HEK293 (cell line): ENCODE data around the gene TMEM120A.

Experiments
- CTCF ChIA-PET: fragments of 350-600 bp; formaldehyde crosslinking; extraction: SDS; loops from one replicate; lab custom pipeline; 2021; ENCODE audit warnings: antibody characterized with exemption; lab: Yijun Ruan, JAX
- POLR2A ChIA-PET: fragments of 300-600 bp; formaldehyde crosslinking; extraction: SDS; loops from one replicate; lab custom pipeline; 2020; ENCODE audit warnings: antibody characterized with exemption, inconsistent platforms; lab: Yijun Ruan, JAX
- H3K27ac ChIP-seq: fragments of 200-500 bp; sonication (Bioruptor generic); 2 replicates; pipeline ENCODE4 v1.5.1; 2014; ENCODE audit warnings: low read depth, low read length, control low read depth, inconsistent platforms; ENCODE audit errors: extremely low read depth
- H3K36me3 ChIP-seq, 2 experiments: fragments of 200-500 bp in 1 of 2; sonication (Bioruptor generic) in 1 of 2; 1 replicate in 1 of 2; 2 replicates in 1 of 2; pipeline ENCODE4 v1.5.1; 2014 to 2017; ENCODE audit warnings: inconsistent platforms in 2 of 2, low read length in 2 of 2; ENCODE audit not compliant: control insufficient read depth in 2 of 2, insufficient read depth in 1 of 2
- H3K4me1 ChIP-seq: fragments of 200-500 bp; sonication (Bioruptor generic); 2 replicates; pipeline ENCODE4 v1.5.1; 2014; ENCODE audit warnings: mild to moderate bottlenecking, low read length, inconsistent platforms; ENCODE audit not compliant: control insufficient read depth, insufficient read depth
- H3K4me3 ChIP-seq: 2 replicates; pipeline ENCODE4 v1.5.1; 2011; ENCODE audit warnings: low read depth, mild to moderate bottlenecking, control low read depth, low read length, moderate library complexity
- H3K9me3 ChIP-seq: fragments of 200-500 bp; sonication (Bioruptor generic); 2 replicates; pipeline ENCODE4 v1.5.1; 2014; ENCODE audit warnings: low read depth, low read length, inconsistent platforms; ENCODE audit not compliant: control insufficient read depth, insufficient read depth
- EGR2 ChIP-seq: fragments of 450-650 bp; formaldehyde crosslinking; IDR thresholded peaks from 2 replicates; pipeline ENCODE4 v1.5.1; 2016; ENCODE audit warnings: low read depth, missing biosample characterization, missing genetic modification characterization
- KLF16 ChIP-seq: fragments of 450-650 bp; formaldehyde crosslinking; IDR thresholded peaks from 2 replicates; pipeline ENCODE4 v1.5.1; 2017; ENCODE audit warnings: missing biosample characterization, missing genetic modification characterization
- KLF8 ChIP-seq: fragments of 450-650 bp; formaldehyde crosslinking; IDR thresholded peaks from 2 replicates; pipeline ENCODE4 v1.5.1; 2016; ENCODE audit warnings: missing biosample characterization, missing genetic modification characterization
- TCF7L2 ChIP-seq: IDR thresholded peaks from 2 replicates; pipeline ENCODE4 v1.6.1; 2011; ENCODE audit warnings: low read depth, mild to moderate bottlenecking, inconsistent platforms, low read length, moderate library complexity, borderline replicate concordance
- TRIM28 ChIP-seq: IDR thresholded peaks from 2 replicates; pipeline ENCODE4 v1.6.1; 2011; ENCODE audit warnings: low read length, control low read depth, borderline replicate concordance
- ZBTB48 ChIP-seq: fragments of 450-650 bp; formaldehyde crosslinking; IDR thresholded peaks from 2 replicates; pipeline ENCODE4 v1.5.1; 2016; ENCODE audit warnings: missing biosample characterization, missing genetic modification characterization
- ZFHX2 ChIP-seq: fragments of 450-650 bp; formaldehyde crosslinking; conservative IDR thresholded peaks from 2 replicates; pipeline ENCODE4 v1.5.1; 2016; ENCODE audit warnings: missing biosample characterization, missing genetic modification characterization
- ZFP3 ChIP-seq: fragments of 450-650 bp; formaldehyde crosslinking; IDR thresholded peaks from 2 replicates; pipeline ENCODE4 v1.5.1; 2016; ENCODE audit warnings: low read depth, missing biosample characterization, missing genetic modification characterization
- ZNF10 ChIP-seq: fragments of 450-650 bp; formaldehyde crosslinking; IDR thresholded peaks from 2 replicates; pipeline ENCODE4 v1.5.1; 2017; ENCODE audit warnings: missing biosample characterization, missing genetic modification characterization
- ZNF266 ChIP-seq: fragments of 450-650 bp; formaldehyde crosslinking; IDR thresholded peaks from 2 replicates; pipeline ENCODE4 v1.5.1; 2016; ENCODE audit warnings: missing biosample characterization, missing genetic modification characterization, low read depth
- ZNF416 ChIP-seq: fragments of 450-650 bp; formaldehyde crosslinking; IDR thresholded peaks from 2 replicates; pipeline ENCODE4 v1.5.1; 2016; ENCODE audit warnings: missing biosample characterization, missing genetic modification characterization
- TF ChIP-seq, protein P1 (sequence below): fragments of 450-650 bp; formaldehyde crosslinking; IDR thresholded peaks from 2 replicates; pipeline ENCODE4 v1.5.1; 2016; ENCODE audit warnings: missing biosample characterization, missing genetic modification characterization
- TF ChIP-seq, protein P2 (sequence below): fragments of 450-650 bp; formaldehyde crosslinking; IDR thresholded peaks from 2 replicates; pipeline ENCODE4 v1.5.1; 2017; ENCODE audit warnings: missing biosample characterization, missing genetic modification characterization
- TF ChIP-seq, protein P3 (sequence below): fragments of 450-650 bp; formaldehyde crosslinking; IDR thresholded peaks from 2 replicates; pipeline ENCODE4 v1.5.1; 2017; ENCODE audit warnings: missing biosample characterization, mild to moderate bottlenecking, missing genetic modification characterization, moderate library complexity
- TF ChIP-seq, protein P4 (sequence below): fragments of 450-650 bp; formaldehyde crosslinking; IDR thresholded peaks from 2 replicates; pipeline ENCODE4 v1.5.1; 2016; ENCODE audit warnings: missing biosample characterization, missing genetic modification characterization, borderline replicate concordance
- TF ChIP-seq, protein P5 (sequence below): fragments of 450-650 bp; IDR thresholded peaks from 2 replicates; pipeline ENCODE4 v1.5.1; 2018; ENCODE audit warnings: missing biosample characterization, missing genetic modification characterization
- TF ChIP-seq, protein P6 (sequence below): fragments of 450-650 bp; formaldehyde crosslinking; IDR thresholded peaks from 2 replicates; pipeline ENCODE4 v1.5.1; 2016; ENCODE audit warnings: missing biosample characterization, missing genetic modification characterization

The TMEM120A gene

DNA sequence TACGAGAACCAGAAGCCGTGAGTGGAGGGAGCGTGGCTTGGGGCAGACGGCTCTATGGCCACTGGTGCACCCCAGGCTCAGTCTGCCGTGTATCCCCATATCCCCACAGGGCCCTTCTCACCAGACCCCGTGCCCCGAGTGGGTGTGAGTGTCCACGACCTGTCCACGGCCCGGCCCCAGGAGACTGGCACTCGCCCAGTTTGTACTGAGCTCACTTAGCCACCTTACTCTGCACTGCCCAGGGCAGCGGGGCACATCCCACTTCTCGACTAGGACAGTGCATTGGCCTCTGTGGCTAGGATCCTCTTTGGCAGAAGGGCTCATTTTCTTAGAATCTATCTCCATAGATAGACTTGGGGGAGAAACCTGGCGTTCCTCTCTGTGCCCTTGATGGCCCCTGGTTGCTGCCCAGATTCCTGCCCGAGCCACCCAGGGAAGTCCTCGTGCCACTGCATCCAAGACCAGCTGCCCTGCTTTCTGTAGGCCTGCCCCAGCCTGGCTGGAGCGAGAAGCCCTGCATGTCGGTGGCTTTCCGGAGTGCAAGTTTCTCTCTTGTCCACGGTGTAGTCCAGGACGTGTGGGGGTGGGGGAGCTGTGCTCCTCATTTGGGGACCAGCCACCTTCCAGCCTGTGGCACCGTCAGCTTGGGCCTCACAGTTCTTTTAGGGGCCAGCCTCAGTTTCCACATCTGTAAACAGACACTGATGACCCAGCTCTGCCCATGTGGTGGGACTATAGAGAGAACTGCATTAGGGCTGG, 11.9 kb downstream of the TMEM120A start:
- ChIA-PET CTCF (no interaction called here), POLR2A (interaction anchor here (0.5 kb wide), 1 partner anchor 469 kb away, joined by 3 read pairs; no protein-coding TSS in a partner anchor)
- H3K4me3 ChIP-seq = no peak overlapping the region
- H3K9me3 ChIP-seq = no peaks in the 10 kb centered on the region
- H3K27ac ChIP-seq = no peak overlapping the region
- H3K4me1 ChIP-seq = no peaks in the 10 kb centered on the region
- H3K36me3 ChIP-seq = peaks cover 0 to 52% of the 10 kb centered on the region in 2 experiments; a peak in 1 of 3 replicates
- TF ChIP-seq, protein P1, sequence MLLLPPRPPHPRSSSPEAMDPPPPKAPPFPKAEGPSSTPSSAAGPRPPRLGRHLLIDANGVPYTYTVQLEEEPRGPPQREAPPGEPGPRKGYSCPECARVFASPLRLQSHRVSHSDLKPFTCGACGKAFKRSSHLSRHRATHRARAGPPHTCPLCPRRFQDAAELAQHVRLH (tag by site-specific recombination) = no peak
- TF ChIP-seq ZNF10 (no peak), TRIM28 (no peak), KLF16 (tag by site-specific recombination) (no peak), ZNF416 (tag by site-specific recombination) (no peak), KLF8 (tag by site-specific recombination) (no peak), ZBTB48 (tag by site-specific recombination) (no peak), TCF7L2 (no peak), ZFHX2 (tag by site-specific recombination) (no peak), ZFP3 (tag by site-specific recombination) (no peak), ZNF266 (tag by site-specific recombination) (no peak), EGR2 (tag by site-specific recombination) (no peak)
- TF ChIP-seq, protein P2, sequence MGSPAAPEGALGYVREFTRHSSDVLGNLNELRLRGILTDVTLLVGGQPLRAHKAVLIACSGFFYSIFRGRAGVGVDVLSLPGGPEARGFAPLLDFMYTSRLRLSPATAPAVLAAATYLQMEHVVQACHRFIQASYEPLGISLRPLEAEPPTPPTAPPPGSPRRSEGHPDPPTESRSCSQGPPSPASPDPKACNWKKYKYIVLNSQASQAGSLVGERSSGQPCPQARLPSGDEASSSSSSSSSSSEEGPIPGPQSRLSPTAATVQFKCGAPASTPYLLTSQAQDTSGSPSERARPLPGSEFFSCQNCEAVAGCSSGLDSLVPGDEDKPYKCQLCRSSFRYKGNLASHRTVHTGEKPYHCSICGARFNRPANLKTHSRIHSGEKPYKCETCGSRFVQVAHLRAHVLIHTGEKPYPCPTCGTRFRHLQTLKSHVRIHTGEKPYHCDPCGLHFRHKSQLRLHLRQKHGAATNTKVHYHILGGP = no peak
- TF ChIP-seq, protein P3, sequence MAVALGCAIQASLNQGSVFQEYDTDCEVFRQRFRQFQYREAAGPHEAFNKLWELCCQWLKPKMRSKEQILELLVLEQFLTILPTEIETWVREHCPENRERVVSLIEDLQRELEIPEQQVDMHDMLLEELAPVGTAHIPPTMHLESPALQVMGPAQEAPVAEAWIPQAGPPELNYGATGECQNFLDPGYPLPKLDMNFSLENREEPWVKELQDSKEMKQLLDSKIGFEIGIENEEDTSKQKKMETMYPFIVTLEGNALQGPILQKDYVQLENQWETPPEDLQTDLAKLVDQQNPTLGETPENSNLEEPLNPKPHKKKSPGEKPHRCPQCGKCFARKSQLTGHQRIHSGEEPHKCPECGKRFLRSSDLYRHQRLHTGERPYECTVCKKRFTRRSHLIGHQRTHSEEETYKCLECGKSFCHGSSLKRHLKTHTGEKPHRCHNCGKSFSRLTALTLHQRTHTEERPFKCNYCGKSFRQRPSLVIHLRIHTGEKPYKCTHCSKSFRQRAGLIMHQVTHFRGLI (tag by site-specific recombination) = no peak
- TF ChIP-seq, protein P4, sequence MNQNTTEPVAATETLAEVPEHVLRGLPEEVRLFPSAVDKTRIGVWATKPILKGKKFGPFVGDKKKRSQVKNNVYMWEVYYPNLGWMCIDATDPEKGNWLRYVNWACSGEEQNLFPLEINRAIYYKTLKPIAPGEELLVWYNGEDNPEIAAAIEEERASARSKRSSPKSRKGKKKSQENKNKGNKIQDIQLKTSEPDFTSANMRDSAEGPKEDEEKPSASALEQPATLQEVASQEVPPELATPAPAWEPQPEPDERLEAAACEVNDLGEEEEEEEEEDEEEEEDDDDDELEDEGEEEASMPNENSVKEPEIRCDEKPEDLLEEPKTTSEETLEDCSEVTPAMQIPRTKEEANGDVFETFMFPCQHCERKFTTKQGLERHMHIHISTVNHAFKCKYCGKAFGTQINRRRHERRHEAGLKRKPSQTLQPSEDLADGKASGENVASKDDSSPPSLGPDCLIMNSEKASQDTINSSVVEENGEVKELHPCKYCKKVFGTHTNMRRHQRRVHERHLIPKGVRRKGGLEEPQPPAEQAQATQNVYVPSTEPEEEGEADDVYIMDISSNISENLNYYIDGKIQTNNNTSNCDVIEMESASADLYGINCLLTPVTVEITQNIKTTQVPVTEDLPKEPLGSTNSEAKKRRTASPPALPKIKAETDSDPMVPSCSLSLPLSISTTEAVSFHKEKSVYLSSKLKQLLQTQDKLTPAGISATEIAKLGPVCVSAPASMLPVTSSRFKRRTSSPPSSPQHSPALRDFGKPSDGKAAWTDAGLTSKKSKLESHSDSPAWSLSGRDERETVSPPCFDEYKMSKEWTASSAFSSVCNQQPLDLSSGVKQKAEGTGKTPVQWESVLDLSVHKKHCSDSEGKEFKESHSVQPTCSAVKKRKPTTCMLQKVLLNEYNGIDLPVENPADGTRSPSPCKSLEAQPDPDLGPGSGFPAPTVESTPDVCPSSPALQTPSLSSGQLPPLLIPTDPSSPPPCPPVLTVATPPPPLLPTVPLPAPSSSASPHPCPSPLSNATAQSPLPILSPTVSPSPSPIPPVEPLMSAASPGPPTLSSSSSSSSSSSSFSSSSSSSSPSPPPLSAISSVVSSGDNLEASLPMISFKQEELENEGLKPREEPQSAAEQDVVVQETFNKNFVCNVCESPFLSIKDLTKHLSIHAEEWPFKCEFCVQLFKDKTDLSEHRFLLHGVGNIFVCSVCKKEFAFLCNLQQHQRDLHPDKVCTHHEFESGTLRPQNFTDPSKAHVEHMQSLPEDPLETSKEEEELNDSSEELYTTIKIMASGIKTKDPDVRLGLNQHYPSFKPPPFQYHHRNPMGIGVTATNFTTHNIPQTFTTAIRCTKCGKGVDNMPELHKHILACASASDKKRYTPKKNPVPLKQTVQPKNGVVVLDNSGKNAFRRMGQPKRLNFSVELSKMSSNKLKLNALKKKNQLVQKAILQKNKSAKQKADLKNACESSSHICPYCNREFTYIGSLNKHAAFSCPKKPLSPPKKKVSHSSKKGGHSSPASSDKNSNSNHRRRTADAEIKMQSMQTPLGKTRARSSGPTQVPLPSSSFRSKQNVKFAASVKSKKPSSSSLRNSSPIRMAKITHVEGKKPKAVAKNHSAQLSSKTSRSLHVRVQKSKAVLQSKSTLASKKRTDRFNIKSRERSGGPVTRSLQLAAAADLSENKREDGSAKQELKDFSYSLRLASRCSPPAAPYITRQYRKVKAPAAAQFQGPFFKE (tag by site-specific recombination) = no peak
- TF ChIP-seq, protein P5, sequence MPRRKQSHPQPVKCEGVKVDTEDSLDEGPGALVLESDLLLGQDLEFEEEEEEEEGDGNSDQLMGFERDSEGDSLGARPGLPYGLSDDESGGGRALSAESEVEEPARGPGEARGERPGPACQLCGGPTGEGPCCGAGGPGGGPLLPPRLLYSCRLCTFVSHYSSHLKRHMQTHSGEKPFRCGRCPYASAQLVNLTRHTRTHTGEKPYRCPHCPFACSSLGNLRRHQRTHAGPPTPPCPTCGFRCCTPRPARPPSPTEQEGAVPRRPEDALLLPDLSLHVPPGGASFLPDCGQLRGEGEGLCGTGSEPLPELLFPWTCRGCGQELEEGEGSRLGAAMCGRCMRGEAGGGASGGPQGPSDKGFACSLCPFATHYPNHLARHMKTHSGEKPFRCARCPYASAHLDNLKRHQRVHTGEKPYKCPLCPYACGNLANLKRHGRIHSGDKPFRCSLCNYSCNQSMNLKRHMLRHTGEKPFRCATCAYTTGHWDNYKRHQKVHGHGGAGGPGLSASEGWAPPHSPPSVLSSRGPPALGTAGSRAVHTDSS = no peak
- TF ChIP-seq, protein P6, sequence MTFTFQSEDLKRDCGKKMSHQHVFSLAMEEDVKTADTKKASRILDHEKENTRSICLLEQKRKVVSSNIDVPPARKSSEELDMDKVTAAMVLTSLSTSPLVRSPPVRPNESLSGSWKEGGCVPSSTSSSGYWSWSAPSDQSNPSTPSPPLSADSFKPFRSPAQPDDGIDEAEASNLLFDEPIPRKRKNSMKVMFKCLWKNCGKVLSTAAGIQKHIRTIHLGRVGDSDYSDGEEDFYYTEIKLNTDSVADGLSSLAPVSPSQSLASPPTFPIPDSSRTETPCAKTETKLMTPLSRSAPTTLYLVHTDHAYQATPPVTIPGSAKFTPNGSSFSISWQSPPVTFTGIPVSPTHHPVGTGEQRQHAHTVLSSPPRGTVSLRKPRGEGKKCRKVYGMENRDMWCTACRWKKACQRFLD (tag by site-specific recombination) = no peak
